ENCODE results near the gene GKN2. TPM values are rescaled to one million over a fixed set of nuclear protein-coding genes. Genes with fewer than 3 reads are reported as not detected.

The GKN2 gene
- total RNA-seq, 1 experiment from 2014 or later: not detected

- Mint-ChIP-seq H3K27ac (peak overlapping the region in 1 of 3 experiments; percentile 13; a peak in 1 of 7 replicates), H3K27me3 (ENCODE audit: low read depth) (peaks cover 6% of the 10 kb centered on the region), H3K4me1 (peaks cover 12 to 13% of the 10 kb centered on the region in 2 experiments), H3K9me3 (peaks cover 3 to 7% of the 10 kb centered on the region in 2 experiments; a peak in 2 of 5 replicates), H3K4me3 (peak overlapping the region; percentile 49 to 65), H3K36me3 (ENCODE audit: insufficient read depth in 1 of 3, low read depth in 3 of 3) (no peaks in the 10 kb centered on the region)
- H3K56ac ChIP-seq (ENCODE audit: insufficient read length, low read depth, low read length): no peak overlapping the region
- no peaks in the 10 kb centered on the region for H3K79me1 ChIP-seq (ENCODE audit: insufficient read depth, low read depth, low read length, poor library complexity, severe bottlenecking)
- H4K8ac ChIP-seq (replicated peaks; ENCODE audit: insufficient read length, low read depth, low read length): no peak overlapping the region
- DNase-seq: peak; percentile 78
- H4K5ac ChIP-seq (ENCODE audit: insufficient read length, low read depth, low read length): no peak overlapping the region
- H2AFZ ChIP-seq (ENCODE audit: low read length): no peak overlapping the region
- no peak overlapping the region for H2BK15ac ChIP-seq (ENCODE audit: low read depth, low read length)
- no peak overlapping the region for H2BK5ac ChIP-seq (ENCODE audit: insufficient read length, low read length)
- peak overlapping the region; percentile 62 for H3K4me2 ChIP-seq (ENCODE audit: insufficient read depth, insufficient read length, low read length)
- H3K27ac ChIP-seq (ENCODE audit: insufficient read length, low read depth, low read length): no peak overlapping the region
- peak overlapping the region; percentile 69; the same call in 1 of the 2 replicates for H3K14ac ChIP-seq (ENCODE audit: insufficient read depth, low read length)
- H3K4ac ChIP-seq (ENCODE audit: low read depth, low read length): no peak overlapping the region
- H2AK5ac ChIP-seq (ENCODE audit: insufficient read length, low read length): no peak overlapping the region
- H4K20me1 ChIP-seq (ENCODE audit: control insufficient read depth, insufficient read depth, insufficient read length): no peaks in the 10 kb centered on the region
- H3K23me2 ChIP-seq (ENCODE audit: insufficient read length, low read depth, low read length, poor library complexity, severe bottlenecking): no peaks in the 10 kb centered on the region
- H2BK20ac ChIP-seq (ENCODE audit: low read depth, low read length, poor library complexity, severe bottlenecking): no peak overlapping the region
- H3K23ac ChIP-seq (ENCODE audit: insufficient read length, low read depth, low read length): no peak overlapping the region
- H4K91ac ChIP-seq (ENCODE audit: insufficient read length, low read depth, low read length): no peak overlapping the region
- H3K4me1 ChIP-seq (ENCODE audit: insufficient read depth, low read length): no peaks in the 10 kb centered on the region
- H3T11ph ChIP-seq (ENCODE audit: low read length): no peak overlapping the region
- H3K9me3 ChIP-seq (ENCODE audit: control insufficient read depth, low read depth, low read length): no peaks in the 10 kb centered on the region
- peak overlapping the region; percentile 8 for H3K9ac ChIP-seq (ENCODE audit: extremely low read depth, insufficient read length, low read length)
- peak overlapping the region; percentile 5 for H3K18ac ChIP-seq (ENCODE audit: insufficient read length, low read depth, low read length)
- H3K79me2 ChIP-seq (ENCODE audit: insufficient read depth, low read length): no peaks in the 10 kb centered on the region
- no peaks in the 10 kb centered on the region for H3K27me3 ChIP-seq (ENCODE audit: insufficient read depth, low read length)
- peak; percentile 87 for TF ChIP-seq CTCF (conservative IDR thresholded peaks at IDR 0.05)
- no CpG with 5 or more reads among the region's 27 CpGs for WGBS (ENCODE audit: extremely low coverage, insufficient read length, low lambda C conversion rate)
- no peak overlapping the region for H2BK120ac ChIP-seq (ENCODE audit: low read depth, low read length, poor library complexity, severe bottlenecking)
- no peak overlapping the region for H2BK12ac ChIP-seq (ENCODE audit: insufficient read length, low read depth, low read length)
Measured at GRCh38 chr2:68943581-68944568, 8.8 kb downstream of the GKN2 start.

Measured in H9 (cell line).